GM19043 (cell line): Measurements from ENCODE around the gene IPO9.

ENCODE experiments used
- ATAC-seq: cut with Tn5 transposase; IDR thresholded peaks from one replicate; pipeline ENCODE4 v1.9.1; 2021; ENCODE audit warnings: low read depth; ENCODE audit not compliant: unreplicated experiment

Gene IPO9

GRCh38 chr1:201886103-201886885, 57.3 kb downstream of the IPO9 start:
- ATAC-seq: no peak

- ATAC-seq: no peak
Measured at GRCh38 chr1:201887116-201887866, 58.3 kb downstream of the IPO9 start.

- no peak for ATAC-seq
Measured at GRCh38 chr1:201888282-201889089, 59.5 kb downstream of the IPO9 start, which contains the start of gene SHISA4. Gene SHISA4, plus strand, starts transcription at chr1:201888898. Its CDS starts 97 bp downstream, at chr1:201888995.

- no peak for ATAC-seq
Measured at GRCh38 chr1:201889090-201889968, 60.4 kb downstream of the IPO9 start.

- ATAC-seq: no peak
Measured at GRCh38 chr1:201890223-201890622, 61.3 kb downstream of the IPO9 start.

- no peak for ATAC-seq
Measured at GRCh38 chr1:201890806-201891450, 62.0 kb downstream of the IPO9 start.

GRCh38 chr1:201891451-201892045, 62.6 kb downstream of the IPO9 start:
- no peak for ATAC-seq

- ATAC-seq: no peak
Measured at GRCh38 chr1:201892211-201892610, 63.3 kb downstream of the IPO9 start.

- no peak for ATAC-seq
Measured at GRCh38 chr1:201893431-201893830, 64.5 kb downstream of the IPO9 start.

GRCh38 chr1:201894343-201895119, 65.6 kb downstream of the IPO9 start:
- no peak for ATAC-seq

GRCh38 chr1:201895120-201895665, 66.2 kb downstream of the IPO9 start:
- no peak for ATAC-seq

GRCh38 chr1:201895913-201896807, 67.2 kb downstream of the IPO9 start:
- no peak for ATAC-seq

GRCh38 chr1:201896951-201897391, 68.0 kb downstream of the IPO9 start:
- no peak for ATAC-seq

GRCh38 chr1:201898240-201898894, 69.4 kb downstream of the IPO9 start:
- ATAC-seq: no peak

- ATAC-seq: no peak
Measured at GRCh38 chr1:201898992-201899391, 70.0 kb downstream of the IPO9 start.

GRCh38 chr1:201899683-201900429, 70.9 kb downstream of the IPO9 start:
- no peak for ATAC-seq
